ENCODE data around the gene NEMP2. TPM values are rescaled to one million over a fixed set of nuclear protein-coding genes. Genes with fewer than 3 reads are reported as not detected.

Gene NEMP2
- total RNA-seq, 1 donor from 2014 or later = 9.8 TPM

DNA sequence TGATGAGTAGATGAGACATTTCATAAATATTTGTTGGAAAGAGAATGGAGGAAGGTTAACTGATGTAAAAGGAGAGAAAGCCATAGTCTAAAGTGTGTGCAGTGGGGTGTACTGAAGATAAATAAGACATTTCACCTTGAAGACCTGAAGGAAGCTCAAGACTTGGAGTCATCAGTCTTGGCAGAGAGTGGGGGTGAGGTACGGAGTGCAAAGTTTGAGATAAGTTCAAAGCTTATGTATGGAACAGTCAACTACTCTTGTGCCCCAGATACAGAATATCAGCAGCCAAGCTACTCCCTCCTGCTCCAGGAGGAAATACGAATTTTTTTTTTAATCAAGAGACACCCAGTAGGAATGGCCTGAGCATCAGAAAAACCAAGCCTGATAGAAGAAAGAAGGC, 30.3 kb upstream of the NEMP2 start:
- Mint-ChIP-seq H3K27me3 (ENCODE audit: low read depth) (no peaks in the 10 kb centered on the region), H3K36me3 (ENCODE audit: low read depth) (peaks cover 27% of the 10 kb centered on the region), H3K4me1 (peaks cover 15% of the 10 kb centered on the region), H3K9me3 (peaks cover 21% of the 10 kb centered on the region), H3K4me3 (no peak overlapping the region), H3K27ac (ENCODE audit: unreplicated experiment) (no peak overlapping the region)
- no peak for DNase-seq (ENCODE audit: low read depth, low spot score)
- TF ChIP-seq, protein P1, sequence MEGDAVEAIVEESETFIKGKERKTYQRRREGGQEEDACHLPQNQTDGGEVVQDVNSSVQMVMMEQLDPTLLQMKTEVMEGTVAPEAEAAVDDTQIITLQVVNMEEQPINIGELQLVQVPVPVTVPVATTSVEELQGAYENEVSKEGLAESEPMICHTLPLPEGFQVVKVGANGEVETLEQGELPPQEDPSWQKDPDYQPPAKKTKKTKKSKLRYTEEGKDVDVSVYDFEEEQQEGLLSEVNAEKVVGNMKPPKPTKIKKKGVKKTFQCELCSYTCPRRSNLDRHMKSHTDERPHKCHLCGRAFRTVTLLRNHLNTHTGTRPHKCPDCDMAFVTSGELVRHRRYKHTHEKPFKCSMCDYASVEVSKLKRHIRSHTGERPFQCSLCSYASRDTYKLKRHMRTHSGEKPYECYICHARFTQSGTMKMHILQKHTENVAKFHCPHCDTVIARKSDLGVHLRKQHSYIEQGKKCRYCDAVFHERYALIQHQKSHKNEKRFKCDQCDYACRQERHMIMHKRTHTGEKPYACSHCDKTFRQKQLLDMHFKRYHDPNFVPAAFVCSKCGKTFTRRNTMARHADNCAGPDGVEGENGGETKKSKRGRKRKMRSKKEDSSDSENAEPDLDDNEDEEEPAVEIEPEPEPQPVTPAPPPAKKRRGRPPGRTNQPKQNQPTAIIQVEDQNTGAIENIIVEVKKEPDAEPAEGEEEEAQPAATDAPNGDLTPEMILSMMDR (conservative IDR thresholded peaks at IDR 0.05) = no peak

DNA sequence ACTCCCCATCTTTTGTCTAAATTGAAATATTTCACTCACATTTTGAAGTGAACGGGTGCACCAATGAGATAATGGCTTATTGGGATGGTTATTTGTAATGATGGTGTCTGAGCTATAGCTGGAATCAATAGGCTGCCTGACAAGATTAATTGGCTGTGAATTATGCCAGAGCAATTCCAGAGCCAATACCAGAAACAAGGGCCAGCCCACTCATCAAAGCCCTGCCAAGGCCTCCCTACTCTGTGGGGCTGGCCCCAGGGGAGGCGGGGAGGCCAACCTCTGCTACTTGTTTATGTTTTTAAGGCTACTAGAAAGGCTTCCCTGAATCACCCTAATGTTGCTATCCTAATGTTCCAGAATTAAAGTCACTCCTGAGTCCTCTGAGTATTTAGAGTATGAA, 29.1 kb upstream of the NEMP2 start:
- H3K4me1 Mint-ChIP-seq = peaks cover 15% of the 10 kb centered on the region
- no peak overlapping the region for H3K4me3 Mint-ChIP-seq
- H3K27ac Mint-ChIP-seq (ENCODE audit: unreplicated experiment) = no peak overlapping the region
- TF ChIP-seq, protein P1 (conservative IDR thresholded peaks at IDR 0.05) = no peak
- H3K9me3 Mint-ChIP-seq = peaks cover 21% of the 10 kb centered on the region
- no peak for DNase-seq (ENCODE audit: low read depth, low spot score)
- peaks cover 27% of the 10 kb centered on the region for H3K36me3 Mint-ChIP-seq (ENCODE audit: low read depth)
- H3K27me3 Mint-ChIP-seq (ENCODE audit: low read depth) = no peaks in the 10 kb centered on the region

DNA sequence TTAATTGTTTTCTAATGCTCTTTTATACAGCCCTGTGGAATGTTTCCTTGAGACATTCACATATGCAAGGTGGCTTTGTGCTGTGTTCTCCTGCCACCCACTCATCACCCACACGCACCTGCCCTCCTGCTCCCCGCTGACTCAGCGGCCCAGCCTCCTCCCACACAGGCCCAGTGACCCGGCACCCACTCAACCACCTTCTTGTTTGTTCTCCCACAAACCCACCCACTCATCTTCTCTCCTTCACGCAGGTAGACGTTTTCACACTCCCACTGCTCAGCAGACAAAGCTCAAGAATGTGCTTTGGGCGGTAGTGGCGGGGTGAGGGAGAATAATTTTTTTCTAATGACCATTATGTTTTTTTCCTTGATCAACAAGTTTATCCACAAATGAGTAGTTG, 28.6 kb upstream of the NEMP2 start:
- DNase-seq (ENCODE audit: low read depth, low spot score) = no peak
- Mint-ChIP-seq H3K9me3 (peaks cover 21% of the 10 kb centered on the region), H3K4me3 (no peak overlapping the region), H3K27ac (ENCODE audit: unreplicated experiment) (no peak overlapping the region), H3K36me3 (ENCODE audit: low read depth) (peaks cover 27% of the 10 kb centered on the region), H3K27me3 (ENCODE audit: low read depth) (no peaks in the 10 kb centered on the region), H3K4me1 (peaks cover 15% of the 10 kb centered on the region)
- TF ChIP-seq, protein P1 (conservative IDR thresholded peaks at IDR 0.05) = no peak

DNA sequence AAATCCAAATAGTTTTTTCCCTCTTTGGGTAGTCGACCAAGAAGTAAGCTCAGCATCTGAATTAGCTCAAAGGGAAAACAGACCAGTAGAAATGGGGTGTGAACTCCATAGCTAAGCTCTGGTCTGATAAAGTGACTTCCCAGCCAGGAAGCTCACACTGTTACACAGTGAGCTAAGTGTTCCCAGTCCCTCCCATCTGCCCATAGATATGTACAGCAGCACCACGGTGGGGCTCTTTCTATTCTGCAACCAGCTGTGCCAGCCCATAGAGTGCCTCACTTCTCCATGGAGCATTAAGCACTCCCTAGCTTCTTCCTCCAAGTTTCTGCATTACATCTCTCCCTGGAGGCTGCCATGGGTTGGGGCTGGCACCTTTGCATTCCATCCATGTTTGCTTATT, 27.6 kb upstream of the NEMP2 start:
- H3K9me3 Mint-ChIP-seq = peaks cover 15% of the 10 kb centered on the region
- TF ChIP-seq, protein P1 (conservative IDR thresholded peaks at IDR 0.05) = no peak
- peaks cover 19% of the 10 kb centered on the region for H3K36me3 Mint-ChIP-seq (ENCODE audit: low read depth)
- no peaks in the 10 kb centered on the region for H3K27me3 Mint-ChIP-seq (ENCODE audit: low read depth)
- DNase-seq (ENCODE audit: low read depth, low spot score) = no peak
- H3K4me1 Mint-ChIP-seq = peaks cover 15% of the 10 kb centered on the region
- no peak overlapping the region for H3K27ac Mint-ChIP-seq (ENCODE audit: unreplicated experiment)
- no peak overlapping the region for H3K4me3 Mint-ChIP-seq

DNA sequence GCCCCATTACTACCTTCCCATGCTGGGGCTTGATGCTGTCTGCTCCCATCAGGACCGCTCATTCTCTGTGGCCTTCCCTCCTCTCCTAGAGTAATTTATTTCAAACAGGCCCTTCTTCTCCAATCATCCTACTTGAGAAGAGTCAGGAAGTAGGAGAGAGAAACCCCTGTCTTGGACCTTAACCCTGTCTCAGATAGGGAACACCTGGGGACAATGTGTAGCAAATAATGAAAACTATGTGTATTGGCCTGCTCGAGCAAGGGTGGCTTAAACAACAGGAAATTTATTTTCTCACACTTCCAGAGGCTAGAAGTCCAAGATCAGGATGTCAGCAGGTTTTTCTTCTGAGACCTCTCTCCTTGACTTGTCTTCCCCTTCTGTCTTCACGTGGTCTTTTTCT, 26.6 kb upstream of the NEMP2 start:
- Mint-ChIP-seq H3K27ac (ENCODE audit: unreplicated experiment) (no peak overlapping the region), H3K36me3 (ENCODE audit: low read depth) (peaks cover 15% of the 10 kb centered on the region), H3K4me1 (peaks cover 15% of the 10 kb centered on the region), H3K27me3 (ENCODE audit: low read depth) (no peaks in the 10 kb centered on the region), H3K4me3 (no peak overlapping the region), H3K9me3 (peaks cover 11% of the 10 kb centered on the region)
- TF ChIP-seq, protein P1 (conservative IDR thresholded peaks at IDR 0.05) = no peak
- DNase-seq (ENCODE audit: low read depth, low spot score) = no peak
